ENCODE data around the gene CEP250.

GRCh38 chr20:35527122-35527769 is 71.8 kb downstream of the CEP250 start:
- no peak for TF ChIP-seq CTCF (IDR thresholded peaks at IDR 0.05)
- no peak for TF ChIP-seq ZFX (IDR thresholded peaks at IDR 0.05; ENCODE audit: borderline replicate concordance)

Data from 22Rv1 (cell line).